ENCODE data around the gene PTPRO. TPM values are rescaled to one million over a fixed set of nuclear protein-coding genes. Genes with fewer than 3 reads are reported as not detected.

Gene PTPRO
- total and polyA plus RNA-seq, 12 donors = 0.21 to 5.4 (median 0.64) TPM; not detected in 1

GRCh38 chr12:15592934-15593333, 270.6 kb downstream of the PTPRO start:
- intact Hi-C loops (cut with DNase I) = loop anchor here in 8 of 10 donors (2.0 to 10.0 kb wide), 8 partner anchors 34 to 316 kb away; partner anchors contain the start of gene EPS8 (in 5 of the 8)

GRCh38 chr12:15596174-15596573, 273.9 kb downstream of the PTPRO start:
- ATAC-seq (peak in 4 of 8 donors; percentile 16 to 51 (median 28)), DNase-seq (no peak)
- peaks cover 0 to 53% (median 35%) of the 10 kb centered on the region in 9 donors for H3K4me1 ChIP-seq
- no peak overlapping the region for H3K4me3 ChIP-seq
- H3K9me3 ChIP-seq = no peaks in the 10 kb centered on the region
- intact Hi-C loops (cut with DNase I) = loop anchor here in 5 of 10 donors (5.0 to 10.0 kb wide), 4 partner anchors 106 to 191 kb away; partner anchors contain the start of gene EPS8 (in 4 of the 5)
- TF ChIP-seq, protein P1, sequence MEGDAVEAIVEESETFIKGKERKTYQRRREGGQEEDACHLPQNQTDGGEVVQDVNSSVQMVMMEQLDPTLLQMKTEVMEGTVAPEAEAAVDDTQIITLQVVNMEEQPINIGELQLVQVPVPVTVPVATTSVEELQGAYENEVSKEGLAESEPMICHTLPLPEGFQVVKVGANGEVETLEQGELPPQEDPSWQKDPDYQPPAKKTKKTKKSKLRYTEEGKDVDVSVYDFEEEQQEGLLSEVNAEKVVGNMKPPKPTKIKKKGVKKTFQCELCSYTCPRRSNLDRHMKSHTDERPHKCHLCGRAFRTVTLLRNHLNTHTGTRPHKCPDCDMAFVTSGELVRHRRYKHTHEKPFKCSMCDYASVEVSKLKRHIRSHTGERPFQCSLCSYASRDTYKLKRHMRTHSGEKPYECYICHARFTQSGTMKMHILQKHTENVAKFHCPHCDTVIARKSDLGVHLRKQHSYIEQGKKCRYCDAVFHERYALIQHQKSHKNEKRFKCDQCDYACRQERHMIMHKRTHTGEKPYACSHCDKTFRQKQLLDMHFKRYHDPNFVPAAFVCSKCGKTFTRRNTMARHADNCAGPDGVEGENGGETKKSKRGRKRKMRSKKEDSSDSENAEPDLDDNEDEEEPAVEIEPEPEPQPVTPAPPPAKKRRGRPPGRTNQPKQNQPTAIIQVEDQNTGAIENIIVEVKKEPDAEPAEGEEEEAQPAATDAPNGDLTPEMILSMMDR (IDR thresholded peaks at IDR 0.05) = no peak
- H3K36me3 ChIP-seq = peaks cover 0 to 4% (median 0%) of the 10 kb centered on the region in 9 donors
- H3K27me3 ChIP-seq = no peaks in the 10 kb centered on the region
- 40 to 63% methylated on average over 5 of the region's 5 CpGs for WGBS, 2 donors
- H3K27ac ChIP-seq = peak overlapping the region in 5 of 10 donors; percentile 4 to 64 (median 30)

More at GRCh38 chr12:15592934-15593333, 270.6 kb downstream of the PTPRO start:
- DNase-seq (no peak), ATAC-seq (no peak)
- Histone ChIP-seq H3K27ac (peak overlapping the region in 1 of 10 donors; percentile 30), H3K27me3 (peaks cover 0 to 6% (median 0%) of the 10 kb centered on the region in 7 donors), H3K36me3 (peaks cover 0 to 4% (median 0%) of the 10 kb centered on the region in 9 donors), H3K4me3 (no peak overlapping the region), H3K4me1 (peaks cover 0 to 33% (median 19%) of the 10 kb centered on the region in 9 donors), H3K9me3 (no peaks in the 10 kb centered on the region)
- WGBS, 2 donors = 70 to 71% methylated on average over 4 of the region's 4 CpGs
- TF ChIP-seq, protein P1 (IDR thresholded peaks at IDR 0.05) = no peak

GRCh38 chr12:15597125-15597830, 275.0 kb downstream of the PTPRO start:
- H3K36me3 ChIP-seq = peaks cover 0 to 4% (median 0%) of the 10 kb centered on the region in 9 donors
- TF ChIP-seq, protein P1 (IDR thresholded peaks at IDR 0.05) = no peak
- WGBS, 2 donors = 62 to 75% methylated on average over 5 of the region's 5 CpGs
- peak overlapping the region in 1 of 10 donors; percentile 64 for H3K27ac ChIP-seq
- no peak for ATAC-seq
- H3K4me3 ChIP-seq = no peak overlapping the region
- no peaks in the 10 kb centered on the region for H3K27me3 ChIP-seq
- intact Hi-C loops (cut with DNase I) = loop anchor here in 5 of 10 donors (5.0 to 10.0 kb wide), 4 partner anchors 105 to 190 kb away; partner anchors contain the start of gene EPS8 (in 4 of the 5)
- H3K4me1 ChIP-seq = peaks cover 0 to 53% (median 38%) of the 10 kb centered on the region in 9 donors
- DNase-seq = no peak
- no peaks in the 10 kb centered on the region for H3K9me3 ChIP-seq

- ATAC-seq (peak; percentile 85 to 94 (median 90)), DNase-seq (peak in 1 of 2 donors; percentile 70)
- Histone ChIP-seq H3K36me3 (peaks cover 0 to 4% (median 0%) of the 10 kb centered on the region in 9 donors), H3K4me1 (peaks cover 0 to 53% (median 38%) of the 10 kb centered on the region in 9 donors), H3K27me3 (no peaks in the 10 kb centered on the region), H3K9me3 (no peaks in the 10 kb centered on the region), H3K4me3 (no peak overlapping the region), H3K27ac (peak overlapping the region in 8 of 10 donors; percentile 5 to 53 (median 45))
- WGBS, 2 donors = 20 to 24% methylated on average over 4 of the region's 4 CpGs
- TF ChIP-seq, protein P1 (IDR thresholded peaks at IDR 0.05) = no peak
- intact Hi-C loops (cut with DNase I) = loop anchor here in 5 of 10 donors (5.0 to 10.0 kb wide), 4 partner anchors 103 to 188 kb away; partner anchors contain the start of gene EPS8 (in 4 of the 5)
Measured at GRCh38 chr12:15599266-15600037, 277.1 kb downstream of the PTPRO start.

Measured in heart right ventricle (tissue), 16 donors.